C4-2B (cell line): ENCODE measurements around the gene UBXN7.

ENCODE experiments used
- ZFX ChIP-seq: fragments of 450-650 bp; IDR thresholded peaks from 2 replicates; pipeline ENCODE4 v1.6.1; 2017
- TF ChIP-seq, protein P1 (sequence below): fragments of 450-650 bp; conservative IDR thresholded peaks from 2 replicates; pipeline ENCODE4 v1.5.1; 2017; ENCODE audit warnings: mild to moderate bottlenecking

DNA sequence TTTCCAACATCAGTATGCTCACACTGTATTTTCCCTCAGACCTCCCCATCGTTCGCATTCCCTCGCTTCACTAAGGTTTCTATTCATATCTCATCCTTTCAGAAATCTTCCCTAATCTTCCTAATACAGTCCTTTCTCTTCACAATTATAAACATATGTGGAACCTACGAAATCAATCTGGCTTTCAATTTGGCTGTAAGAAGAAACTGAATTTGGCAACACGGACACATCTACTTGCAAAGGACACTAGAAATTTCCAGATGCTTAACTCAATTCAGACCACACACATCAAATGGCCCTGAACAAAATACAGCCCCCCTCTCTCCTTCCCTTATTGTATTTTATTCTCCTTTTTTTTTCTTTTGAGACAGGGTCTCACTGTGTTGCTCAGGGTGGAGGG, 54.9 kb downstream of the UBXN7 start:
- TF ChIP-seq, protein P1, sequence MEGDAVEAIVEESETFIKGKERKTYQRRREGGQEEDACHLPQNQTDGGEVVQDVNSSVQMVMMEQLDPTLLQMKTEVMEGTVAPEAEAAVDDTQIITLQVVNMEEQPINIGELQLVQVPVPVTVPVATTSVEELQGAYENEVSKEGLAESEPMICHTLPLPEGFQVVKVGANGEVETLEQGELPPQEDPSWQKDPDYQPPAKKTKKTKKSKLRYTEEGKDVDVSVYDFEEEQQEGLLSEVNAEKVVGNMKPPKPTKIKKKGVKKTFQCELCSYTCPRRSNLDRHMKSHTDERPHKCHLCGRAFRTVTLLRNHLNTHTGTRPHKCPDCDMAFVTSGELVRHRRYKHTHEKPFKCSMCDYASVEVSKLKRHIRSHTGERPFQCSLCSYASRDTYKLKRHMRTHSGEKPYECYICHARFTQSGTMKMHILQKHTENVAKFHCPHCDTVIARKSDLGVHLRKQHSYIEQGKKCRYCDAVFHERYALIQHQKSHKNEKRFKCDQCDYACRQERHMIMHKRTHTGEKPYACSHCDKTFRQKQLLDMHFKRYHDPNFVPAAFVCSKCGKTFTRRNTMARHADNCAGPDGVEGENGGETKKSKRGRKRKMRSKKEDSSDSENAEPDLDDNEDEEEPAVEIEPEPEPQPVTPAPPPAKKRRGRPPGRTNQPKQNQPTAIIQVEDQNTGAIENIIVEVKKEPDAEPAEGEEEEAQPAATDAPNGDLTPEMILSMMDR = no peak
- no peak for TF ChIP-seq ZFX
